PFSK-1 (cell line): ENCODE results near the gene LCMT1.

ENCODE experiments used
- FOXP2 ChIP-seq: optimal IDR thresholded peaks from 2 replicates; pipeline ENCODE3; 2011; ENCODE audit warnings: borderline replicate concordance, control low read depth, inconsistent platforms; ENCODE audit not compliant: insufficient read depth; ENCODE audit errors: extremely low read length, extremely low read depth
- POLR2AphosphoS5 ChIP-seq: IDR thresholded peaks from 2 replicates; pipeline ENCODE4 v1.6.1; 2012; ENCODE audit warnings: low read depth, mild to moderate bottlenecking, control low read depth, low read length, moderate library complexity
- REST ChIP-seq, 2 experiments: IDR thresholded peaks; 2 replicates each; pipeline versions ENCODE4 v1.6.1 to v1.8.0; 2011 to 2012; ENCODE audit warnings: low read depth in 2 of 2, low read length in 2 of 2, control low read depth in 1 of 2, inconsistent platforms in 1 of 2, mild to moderate bottlenecking in 1 of 2, moderate library complexity in 1 of 2; ENCODE audit not compliant: insufficient read depth in 1 of 2
- SIN3A ChIP-seq: IDR thresholded peaks from 2 replicates; pipeline ENCODE4 v1.6.1; 2012; ENCODE audit warnings: mild to moderate bottlenecking, low read length, moderate library complexity, borderline replicate concordance; ENCODE audit not compliant: insufficient read depth
- TAF1 ChIP-seq: IDR thresholded peaks from 2 replicates; pipeline ENCODE4 v1.6.1; 2012; ENCODE audit warnings: low read length, control low read depth, borderline replicate concordance; ENCODE audit not compliant: insufficient read depth

The LCMT1 gene

GRCh38 chr16:25121824-25122600 lies 10.5 kb downstream of the LCMT1 start:
- TF ChIP-seq POLR2AphosphoS5, result no peak
- no peak for TF ChIP-seq SIN3A
- no peak for TF ChIP-seq TAF1
- no peak for TF ChIP-seq FOXP2
- no peak for TF ChIP-seq REST (IDR thresholded peaks at IDR 0.05; ENCODE audit: insufficient read depth in 1 of 2, low read depth in 2 of 2, low read length in 2 of 2)

GRCh38 chr16:25124503-25124902 lies 13.0 kb downstream of the LCMT1 start:
- no peak for TF ChIP-seq POLR2AphosphoS5
- TF ChIP-seq TAF1, result no peak
- TF ChIP-seq REST (IDR thresholded peaks at IDR 0.05; ENCODE audit: insufficient read depth in 1 of 2, low read depth in 2 of 2, low read length in 2 of 2), result no peak

DNA sequence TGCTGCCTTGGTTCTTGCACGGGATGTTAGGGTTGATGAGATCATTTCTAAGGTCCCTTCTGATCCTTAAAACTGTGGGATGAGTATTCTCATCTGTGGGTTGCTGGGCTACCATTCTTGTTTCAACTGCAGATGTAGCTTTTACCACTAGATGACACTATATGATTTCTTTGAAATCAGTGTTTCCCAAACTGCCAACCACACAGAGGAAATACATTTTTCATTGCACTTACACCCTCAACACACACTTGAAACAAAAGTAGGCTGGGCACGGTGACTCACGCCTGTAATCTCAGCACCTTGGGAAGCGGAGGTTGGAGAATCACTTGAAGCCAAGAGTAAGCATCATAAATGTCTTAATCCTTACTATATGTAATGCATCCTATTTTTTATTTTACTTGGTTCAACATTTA lies 15.3 kb downstream of the LCMT1 start:
- TF ChIP-seq REST (IDR thresholded peaks at IDR 0.05; ENCODE audit: insufficient read depth in 1 of 2, low read depth in 2 of 2, low read length in 2 of 2) (no peak), TAF1 (no peak)

DNA sequence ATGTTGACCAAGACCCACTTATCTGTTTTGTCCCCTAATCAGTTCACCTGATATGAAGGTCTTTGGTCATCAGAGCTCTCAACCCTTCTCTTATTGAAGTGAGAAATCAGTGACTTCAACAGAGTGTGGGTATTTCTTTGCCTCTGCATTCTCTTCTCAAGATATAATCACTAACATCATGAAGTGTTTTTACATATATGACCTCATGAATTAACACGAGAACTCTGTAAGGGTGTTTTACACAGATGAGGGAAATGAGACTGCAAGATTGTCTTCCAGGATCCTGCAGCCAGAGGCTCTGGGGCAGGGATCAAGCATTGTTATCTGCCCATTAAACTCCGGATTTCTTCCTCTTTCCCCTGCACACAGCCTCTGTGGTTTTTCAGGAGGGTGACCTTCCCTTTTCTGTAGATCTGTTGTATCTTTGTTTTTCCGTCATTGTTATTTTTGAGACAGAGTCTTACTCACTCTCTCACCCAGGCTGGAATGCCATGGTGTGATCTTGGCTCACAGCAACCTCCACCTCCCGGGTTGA lies 22.7 kb downstream of the LCMT1 start:
- TF ChIP-seq POLR2AphosphoS5 (no peak), REST (IDR thresholded peaks at IDR 0.05; ENCODE audit: insufficient read depth in 1 of 2, low read depth in 2 of 2, low read length in 2 of 2) (no peak), TAF1 (no peak), FOXP2 (no peak), SIN3A (no peak)
